Small intestine (tissue), 7 donors: ENCODE measurements around the gene PRKCA. TPM values are rescaled to one million over a fixed set of nuclear protein-coding genes. Genes with fewer than 3 reads are reported as not detected.

Experiments used
- DNase-seq, 2 donors: peaks; one replicate each; pipeline versions ENCODE4 v3.0.0 to v3.0.0-alpha.2; 2013
- FAIRE-seq: peaks from 2 replicates; lab custom pipeline; 2012; peaks lifted over from hg19 to GRCh38; lab: Jason Lieb, UNC
- H3K27ac ChIP-seq, 3 donors: one replicate each; pipeline ENCODE4 v1.5.1; 2013; ENCODE audit warnings: low read length in 2 of 3, mild to moderate bottlenecking in 2 of 3, control low read depth in 1 of 3, inconsistent platforms in 1 of 3, low read depth in 1 of 3, moderate library complexity in 1 of 3
- H3K27me3 ChIP-seq, 3 donors: one replicate each; pipeline ENCODE4 v1.6.1; 2013; ENCODE audit warnings: low read length in 3 of 3, inconsistent platforms in 1 of 3; ENCODE audit not compliant: control insufficient read depth in 3 of 3, insufficient read depth in 3 of 3
- H3K36me3 ChIP-seq, 3 donors: one replicate each; pipeline ENCODE4 v1.6.1; 2013; ENCODE audit warnings: low read length in 3 of 3, inconsistent platforms in 1 of 3, low read depth in 1 of 3, mild to moderate bottlenecking in 1 of 3, moderate library complexity in 1 of 3; ENCODE audit not compliant: control insufficient read depth in 3 of 3, insufficient read depth in 2 of 3
- H3K4me1 ChIP-seq, 3 donors: one replicate each; pipeline ENCODE4 v1.6.1; 2013; ENCODE audit warnings: low read length in 2 of 3, inconsistent platforms in 1 of 3, low read depth in 1 of 3, mild to moderate bottlenecking in 1 of 3, moderate library complexity in 1 of 3; ENCODE audit not compliant: control insufficient read depth in 3 of 3, insufficient read depth in 2 of 3
- H3K4me3 ChIP-seq, 3 donors: one replicate each; pipeline ENCODE4 v1.5.1; 2013; ENCODE audit warnings: low read length in 3 of 3, control low read depth in 1 of 3, inconsistent platforms in 1 of 3, low read depth in 1 of 3, mild to moderate bottlenecking in 1 of 3, moderate library complexity in 1 of 3
- H3K9me3 ChIP-seq, 2 donors: one replicate each; pipeline ENCODE4 v1.6.1; 2013; ENCODE audit warnings: low read depth in 1 of 2, low read length in 1 of 2; ENCODE audit not compliant: control insufficient read depth in 2 of 2, insufficient read depth in 1 of 2
- WGBS, 3 donors: extraction: QIAGEN DNeasy Blood & Tissue Kit; methylation state at CpG; one replicate each; pipeline ENCODE4 v1.1.7; 2013; 5-methylcytosine and 5-hydroxymethylcytosine counted together
- polyA plus RNA-seq, 4 donors: library from polyadenylated mRNA; stranded (reverse) in 3 of 4; unstranded in 1 of 4; fragments of 200-250 nt in 3 of 4; fragments of 120-200 nt in 1 of 4; gene quantifications; one replicate each; pipeline versions ENCODE4 v1.2.1 to v1.2.3, GENCODE V29; 2013
- donor health status: healthy with polysubstance abuse.
- donor health status: control.
- donor health status: control.
- donor health status: Bipolar disorder and iron deficiency.
- donor health status: healthy.

Gene PRKCA
- polyA plus RNA-seq, 4 donors, result 11.3 to 26.6 (median 22.9) TPM

DNA sequence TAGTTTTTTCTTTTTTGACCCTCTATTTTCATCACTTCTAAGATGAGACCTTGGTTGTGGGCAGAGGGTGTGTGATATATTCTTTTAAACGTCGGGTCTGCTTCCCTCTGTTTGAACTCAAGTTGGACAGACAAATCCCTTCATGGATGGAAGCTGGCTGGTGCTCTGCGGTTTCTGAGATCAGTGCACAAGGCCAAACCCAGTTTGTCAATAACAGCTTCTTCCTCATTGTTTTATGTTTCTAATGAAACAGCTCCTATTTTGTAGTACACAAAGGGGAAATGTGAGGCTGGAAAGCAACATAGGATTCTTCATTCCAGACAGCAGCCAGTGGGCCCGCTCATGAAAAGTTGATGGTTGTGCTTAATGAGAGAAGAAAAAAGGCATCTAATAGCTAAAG is 159.6 kb downstream of the PRKCA start:
- DNase-seq (peak in 1 of 2 donors; percentile 40), FAIRE-seq (no peak)
- no peak overlapping the region for H3K4me3 ChIP-seq
- H3K4me1 ChIP-seq, result peaks cover 2 to 18% (median 6%) of the 10 kb centered on the region in 3 donors
- H3K36me3 ChIP-seq, result peaks cover 0 to 2% (median 0%) of the 10 kb centered on the region in 3 donors
- H3K27me3 ChIP-seq, result no peaks in the 10 kb centered on the region
- peaks cover 0 to 4% of the 10 kb centered on the region in 2 donors for H3K9me3 ChIP-seq
- peak overlapping the region in 1 of 3 donors; percentile 39 for H3K27ac ChIP-seq
- 55 to 61% (median 55%) methylated on average over 4 of the region's 4 CpGs for WGBS, 3 donors

GRCh38 chr17:66464921-66465320 is 162.5 kb downstream of the PRKCA start:
- WGBS, 3 donors, result 71 to 77% (median 75%) methylated on average over 3 of the region's 3 CpGs
- H3K9me3 ChIP-seq, result no peaks in the 10 kb centered on the region
- H3K36me3 ChIP-seq, result peaks cover 0 to 2% (median 0%) of the 10 kb centered on the region in 3 donors
- no peaks in the 10 kb centered on the region for H3K27me3 ChIP-seq
- peaks cover 2 to 34% (median 16%) of the 10 kb centered on the region in 3 donors for H3K4me1 ChIP-seq
- DNase-seq (no peak), FAIRE-seq (no peak)
- H3K27ac ChIP-seq, result no peak overlapping the region
- no peak overlapping the region for H3K4me3 ChIP-seq

DNA sequence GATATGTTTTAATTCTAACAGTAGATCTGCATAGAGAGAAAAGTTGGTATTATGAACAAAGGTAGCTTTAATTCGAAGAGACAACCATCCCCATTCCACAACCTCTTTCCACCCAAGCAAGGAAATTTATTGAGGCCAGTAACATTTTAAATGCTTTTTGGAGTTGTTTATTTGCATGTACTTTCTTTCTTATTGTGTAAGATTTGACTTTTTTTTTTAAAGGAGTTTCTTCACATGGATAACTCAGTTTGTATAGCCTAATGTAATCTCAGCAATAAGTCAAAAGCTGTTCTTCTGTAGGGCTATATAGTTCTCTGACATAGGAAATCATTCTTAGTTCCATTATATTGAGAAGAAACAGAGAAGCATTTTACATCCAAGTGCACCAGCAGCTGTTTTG is 163.3 kb downstream of the PRKCA start:
- Histone ChIP-seq H3K27me3 (no peaks in the 10 kb centered on the region), H3K4me1 (peaks cover 2 to 30% (median 16%) of the 10 kb centered on the region in 3 donors), H3K36me3 (peaks cover 0 to 2% (median 0%) of the 10 kb centered on the region in 3 donors), H3K27ac (no peak overlapping the region), H3K9me3 (no peaks in the 10 kb centered on the region), H3K4me3 (no peak overlapping the region)
- FAIRE-seq (no peak), DNase-seq (no peak)
- WGBS, 3 donors, result 91 to 100% (median 96%) methylated on average over 1 of the region's 1 CpG

DNA sequence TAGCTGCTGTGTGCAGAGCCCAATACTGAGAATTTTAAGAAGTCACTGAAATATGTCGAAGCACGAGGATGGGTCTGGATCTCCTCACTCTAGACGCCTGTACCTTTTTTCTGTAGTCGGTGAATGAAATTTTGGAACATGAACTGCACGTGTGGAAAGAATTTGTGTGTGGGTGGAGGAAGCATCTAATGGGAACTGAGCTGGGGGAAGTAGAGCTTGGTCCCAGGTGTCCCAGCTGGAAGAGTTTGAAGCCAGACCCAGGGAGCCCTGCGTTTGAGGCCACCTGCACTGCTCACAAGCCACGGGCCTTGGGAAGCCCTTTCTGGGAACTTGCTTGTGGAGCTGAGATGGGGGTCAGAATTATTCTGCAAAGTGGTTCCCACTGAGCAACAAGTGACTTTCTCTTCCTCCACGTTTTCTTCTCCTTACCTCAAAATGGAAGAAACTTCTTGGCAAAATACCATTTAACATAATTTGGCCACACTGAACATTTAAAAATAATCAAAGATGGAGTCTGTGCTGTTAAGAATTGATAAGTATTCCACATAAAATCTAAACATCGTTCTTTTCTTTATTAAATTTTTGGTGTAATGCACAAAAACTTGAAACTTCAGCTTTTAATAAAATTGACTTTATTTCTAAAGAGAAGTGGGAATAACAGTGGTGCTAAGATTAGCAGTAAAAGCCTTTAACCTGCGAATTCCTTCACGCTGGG is 163.8 kb downstream of the PRKCA start:
- no peaks in the 10 kb centered on the region for H3K27me3 ChIP-seq
- H3K4me1 ChIP-seq, result peaks cover 3 to 31% (median 16%) of the 10 kb centered on the region in 3 donors
- FAIRE-seq (no peak), DNase-seq (no peak)
- H3K4me3 ChIP-seq, result no peak overlapping the region
- 72 to 91% (median 87%) methylated on average over 11 of the region's 11 CpGs for WGBS, 3 donors
- H3K9me3 ChIP-seq, result no peaks in the 10 kb centered on the region
- H3K27ac ChIP-seq, result peak overlapping the region in 2 of 3 donors; percentile 4 to 20
- peaks cover 0 to 2% (median 0%) of the 10 kb centered on the region in 3 donors for H3K36me3 ChIP-seq

- DNase-seq (no peak), FAIRE-seq (no peak)
- Histone ChIP-seq H3K9me3 (no peaks in the 10 kb centered on the region), H3K27me3 (no peaks in the 10 kb centered on the region), H3K4me3 (no peak overlapping the region), H3K36me3 (peaks cover 0 to 2% (median 0%) of the 10 kb centered on the region in 3 donors), H3K27ac (no peak overlapping the region), H3K4me1 (peaks cover 6 to 34% (median 15%) of the 10 kb centered on the region in 3 donors)
- WGBS, 3 donors, result 34 to 76% (median 56%) methylated on average over 7 of the region's 7 CpGs
These were observed 164.5 kb downstream of the PRKCA start for GRCh38 chr17:66466840-66467367.

DNA sequence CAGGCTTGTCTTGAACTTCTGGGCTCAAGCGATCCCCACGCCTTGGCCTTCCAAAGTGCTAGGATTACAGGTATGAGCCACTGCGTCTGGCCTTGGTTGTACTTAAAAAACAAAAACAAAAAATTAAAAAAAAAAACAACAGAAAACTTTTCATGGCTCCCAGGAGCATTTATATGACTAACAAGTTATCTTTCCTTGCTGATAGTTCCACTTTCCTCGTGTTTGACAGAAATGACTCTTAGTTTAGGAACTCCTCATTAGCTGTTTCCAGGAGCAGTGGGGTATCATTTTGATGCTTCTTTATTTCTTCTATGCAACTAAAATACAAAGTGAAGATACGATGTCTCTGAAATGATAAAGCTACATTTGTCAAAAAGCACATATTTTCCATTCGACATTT is 165.4 kb downstream of the PRKCA start:
- H3K27ac ChIP-seq, result peak overlapping the region in 1 of 3 donors; percentile 70
- no peak for DNase-seq
- no peaks in the 10 kb centered on the region for H3K27me3 ChIP-seq
- no peaks in the 10 kb centered on the region for H3K9me3 ChIP-seq
- no peak for FAIRE-seq
- peaks cover 0 to 2% (median 0%) of the 10 kb centered on the region in 3 donors for H3K36me3 ChIP-seq
- H3K4me1 ChIP-seq, result peaks cover 10 to 34% (median 18%) of the 10 kb centered on the region in 3 donors
- WGBS, 3 donors, result 66 to 81% (median 76%) methylated on average over 6 of the region's 6 CpGs
- no peak overlapping the region for H3K4me3 ChIP-seq

DNA sequence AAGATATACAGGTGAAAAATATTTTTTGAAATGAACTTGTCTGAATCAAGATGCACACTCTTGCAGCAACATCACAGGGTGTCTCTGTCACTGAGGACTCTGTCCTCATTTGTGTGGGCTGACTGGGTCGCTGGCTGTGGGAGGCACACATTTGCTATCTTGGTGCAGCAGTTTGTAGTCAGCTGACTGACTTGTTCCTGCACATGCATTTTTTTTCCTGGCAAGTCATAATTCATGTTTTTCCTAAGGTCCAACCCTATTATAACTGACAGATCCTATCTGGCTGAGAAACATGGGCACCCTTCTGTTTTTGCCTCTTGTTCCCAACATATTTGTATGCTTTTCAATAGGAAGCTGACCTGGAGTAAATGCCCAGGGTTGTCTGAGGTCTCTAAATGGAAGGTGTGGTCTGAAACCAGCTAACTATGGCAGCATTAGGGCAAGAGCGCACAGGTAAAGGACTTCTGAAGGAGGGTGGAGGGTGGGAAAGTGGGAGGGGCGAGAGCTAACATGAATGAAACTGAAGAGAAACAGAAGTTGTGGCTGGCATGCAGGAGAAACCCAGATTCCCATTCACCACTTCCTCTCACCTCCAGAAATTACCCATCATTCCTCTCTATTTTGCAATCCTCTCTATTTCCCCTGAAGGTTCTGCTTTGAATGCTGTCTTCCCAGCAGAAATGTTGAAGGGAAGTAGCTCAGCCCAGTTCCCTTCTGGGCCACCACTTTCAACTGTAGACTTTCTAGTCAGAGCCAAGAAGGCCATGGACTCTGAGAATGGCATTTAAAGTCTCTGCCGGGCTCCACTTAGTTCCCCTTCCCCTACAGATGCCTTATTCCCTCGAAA is 166.1 kb downstream of the PRKCA start:
- WGBS, 3 donors, result 57% methylated on average over 5 of the region's 5 CpGs
- Histone ChIP-seq H3K27me3 (no peaks in the 10 kb centered on the region), H3K27ac (peak overlapping the region in 1 of 3 donors; percentile 70), H3K4me3 (no peak overlapping the region), H3K9me3 (no peaks in the 10 kb centered on the region), H3K36me3 (peaks cover 0 to 3% (median 2%) of the 10 kb centered on the region in 3 donors), H3K4me1 (peaks cover 10 to 29% (median 18%) of the 10 kb centered on the region in 3 donors)
- no peak for FAIRE-seq
- peak in 1 of 2 donors; percentile 75 for DNase-seq

GRCh38 chr17:66469088-66469442 is 166.7 kb downstream of the PRKCA start:
- H3K27ac ChIP-seq, result peak overlapping the region in 1 of 3 donors; percentile 70
- DNase-seq, result no peak
- no peaks in the 10 kb centered on the region for H3K27me3 ChIP-seq
- H3K4me3 ChIP-seq, result no peak overlapping the region
- H3K9me3 ChIP-seq, result no peaks in the 10 kb centered on the region
- FAIRE-seq, result no peak
- H3K36me3 ChIP-seq, result peaks cover 0 to 3% (median 2%) of the 10 kb centered on the region in 3 donors
- peaks cover 10 to 29% (median 18%) of the 10 kb centered on the region in 3 donors for H3K4me1 ChIP-seq
- 49 to 69% (median 60%) methylated on average over 3 of the region's 3 CpGs for WGBS, 3 donors
